EH (cell line): ENCODE data around the gene PLSCR2.
A peak's percentile ranks its signal among the peaks of the same experiment; 100 is the strongest.
"Not testable (repeated sequence)": the region's sequence is repeated elsewhere in the genome, so short reads cannot be mapped to it uniquely, and the experiment has no call there.

Experiments used
- DNase-seq: peaks from one replicate; pipeline ENCODE4 v3.0.0-alpha.2; 2015; ENCODE audit warnings: low read depth

The PLSCR2 gene

GRCh38 chr3:146485297-146485696 lies 15.9 kb upstream of the PLSCR2 start:
- DNase-seq = no peak

DNA sequence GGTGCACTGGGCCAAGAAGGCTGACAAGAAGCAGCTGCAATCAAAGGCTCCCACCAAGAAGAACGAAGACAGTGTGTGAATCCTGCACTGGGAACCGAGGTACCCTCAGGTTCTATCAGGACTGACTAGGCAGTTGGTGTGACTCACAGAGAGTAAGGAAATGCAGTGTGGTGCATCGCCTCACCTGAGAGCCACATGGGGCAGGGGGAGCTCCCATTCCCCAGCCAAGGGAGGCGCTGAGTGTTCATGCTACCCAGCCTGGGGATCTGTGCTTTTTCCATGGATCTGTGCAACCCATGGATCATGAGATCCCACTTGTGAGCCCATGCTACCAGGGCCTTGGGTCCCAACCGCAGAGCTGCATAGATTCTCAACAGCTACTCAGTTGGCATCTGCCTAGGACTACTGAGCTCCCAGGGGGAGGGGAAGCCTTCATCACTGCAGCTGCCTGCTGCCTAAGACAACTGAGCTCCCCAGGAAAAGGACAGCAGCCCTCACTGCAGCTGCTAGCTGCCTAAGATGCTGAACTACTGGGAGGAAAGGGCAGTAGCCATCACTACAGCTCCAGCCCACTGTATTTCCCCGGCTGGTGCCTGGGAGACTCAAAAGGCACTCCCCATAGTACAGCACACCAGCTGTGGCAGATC lies 6.9 kb upstream of the PLSCR2 start:
- no peak for DNase-seq

- DNase-seq = not testable (repeated sequence)
Observed at GRCh38 chr3:146474976-146475375, 5.6 kb upstream of the PLSCR2 start.

GRCh38 chr3:146473726-146474125 lies 4.4 kb upstream of the PLSCR2 start:
- DNase-seq = no peak

DNA sequence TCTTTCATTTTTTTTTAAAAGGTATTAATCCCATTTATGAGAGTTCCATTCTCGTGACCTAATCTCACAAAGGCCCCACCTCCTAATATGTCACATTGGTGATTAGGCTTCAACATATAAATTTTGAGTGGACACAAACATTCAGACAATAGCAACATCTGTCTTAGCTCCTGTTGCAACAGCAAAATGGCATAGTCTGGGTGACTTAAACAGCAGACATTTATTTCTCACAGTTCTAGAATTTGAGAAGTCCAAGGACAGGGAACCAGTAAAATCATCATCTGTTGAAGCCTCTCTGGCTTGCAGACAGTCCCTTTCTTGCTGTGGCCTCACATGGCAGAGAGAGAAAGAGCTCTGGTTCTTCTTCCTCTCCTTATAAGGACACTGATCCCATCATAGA lies 3.2 kb upstream of the PLSCR2 start:
- DNase-seq = no peak

GRCh38 chr3:146471012-146471411 lies 1.7 kb upstream of the PLSCR2 start:
- no peak for DNase-seq

DNA sequence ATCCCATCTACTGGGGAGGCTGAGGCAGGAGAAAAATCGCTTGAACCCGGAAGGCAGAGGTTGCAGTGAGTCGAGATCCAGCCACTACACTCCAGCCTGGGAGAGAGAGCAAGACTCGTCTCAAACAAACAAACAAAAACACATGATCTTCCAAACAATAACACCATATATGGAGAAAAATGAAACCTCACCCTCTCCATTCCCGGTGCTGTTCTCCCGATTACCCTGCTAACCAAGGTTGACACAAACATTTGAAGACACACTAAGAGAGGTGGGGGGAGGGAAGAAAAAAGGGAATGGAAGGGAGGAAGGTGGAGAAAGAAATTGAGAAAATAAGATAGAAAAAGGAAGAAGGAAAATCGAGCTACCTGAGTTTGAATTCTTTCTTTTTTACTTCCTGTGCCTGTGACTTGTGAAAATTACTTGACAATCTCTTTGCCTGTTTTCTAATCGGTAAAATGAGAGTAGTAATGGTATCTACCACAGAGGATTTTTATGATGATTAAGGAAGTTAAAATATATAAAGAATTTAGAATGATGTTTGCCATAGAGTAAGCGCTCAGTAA lies 1.1 kb upstream of the PLSCR2 start:
- no peak for DNase-seq

- peak; percentile 42 for DNase-seq
Observed at GRCh38 chr3:146468671-146469149, 651 bp downstream of the PLSCR2 start.

GRCh38 chr3:146468234-146468633 lies 1.1 kb downstream of the PLSCR2 start:
- peak; percentile 52 for DNase-seq

DNA sequence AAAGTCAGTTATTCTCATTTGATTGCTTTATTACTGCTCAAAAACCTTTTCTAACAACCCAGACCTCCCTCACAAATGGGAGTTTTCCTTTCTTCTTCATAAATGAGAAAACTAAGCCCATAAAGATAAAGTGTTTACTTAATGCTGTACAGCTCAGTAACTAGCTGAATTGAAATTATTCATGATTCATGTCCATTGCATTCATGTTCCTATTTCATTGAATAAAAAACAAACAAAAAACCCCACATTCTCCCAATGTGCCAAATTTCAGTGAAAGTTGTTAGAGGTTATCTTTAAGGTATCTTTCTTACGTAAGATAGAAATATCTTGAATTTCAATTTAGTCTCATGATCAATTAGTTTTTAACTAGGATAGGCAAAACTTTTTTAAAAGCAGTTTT lies 2.8 kb downstream of the PLSCR2 start:
- peak; percentile 54 for DNase-seq

GRCh38 chr3:146465693-146466465 lies 3.5 kb downstream of the PLSCR2 start:
- peak; percentile 12 for DNase-seq

- no peak for DNase-seq
Observed at GRCh38 chr3:146464783-146465182, 4.6 kb downstream of the PLSCR2 start.

GRCh38 chr3:146464005-146464595 lies 5.3 kb downstream of the PLSCR2 start:
- DNase-seq = peak; percentile 47

- peak; percentile 16 for DNase-seq
Observed at GRCh38 chr3:146454796-146455195, 14.6 kb downstream of the PLSCR2 start.

DNA sequence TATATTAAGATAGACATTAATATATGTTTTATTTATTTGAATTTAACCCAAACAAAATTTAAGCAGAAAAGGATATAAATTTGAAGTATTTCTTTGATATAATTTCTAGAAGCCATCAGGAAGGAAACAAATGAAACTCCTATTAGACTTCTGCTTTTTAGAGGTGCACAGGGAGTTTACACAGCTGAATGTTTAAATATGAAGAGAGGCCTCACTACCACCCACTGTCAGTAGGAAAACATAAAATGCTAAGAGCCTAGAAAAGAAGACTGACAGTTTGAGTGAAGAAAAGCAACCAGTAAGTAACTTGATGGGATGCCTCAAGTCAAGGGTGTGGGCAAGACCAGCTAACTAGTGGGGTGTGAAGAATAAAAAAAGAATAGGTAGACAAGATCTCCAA lies 19.7 kb downstream of the PLSCR2 start:
- DNase-seq = no peak

GRCh38 chr3:146449076-146449475 lies 20.3 kb downstream of the PLSCR2 start:
- DNase-seq = no peak

GRCh38 chr3:146446026-146446425 lies 23.3 kb downstream of the PLSCR2 start:
- no peak for DNase-seq

DNA sequence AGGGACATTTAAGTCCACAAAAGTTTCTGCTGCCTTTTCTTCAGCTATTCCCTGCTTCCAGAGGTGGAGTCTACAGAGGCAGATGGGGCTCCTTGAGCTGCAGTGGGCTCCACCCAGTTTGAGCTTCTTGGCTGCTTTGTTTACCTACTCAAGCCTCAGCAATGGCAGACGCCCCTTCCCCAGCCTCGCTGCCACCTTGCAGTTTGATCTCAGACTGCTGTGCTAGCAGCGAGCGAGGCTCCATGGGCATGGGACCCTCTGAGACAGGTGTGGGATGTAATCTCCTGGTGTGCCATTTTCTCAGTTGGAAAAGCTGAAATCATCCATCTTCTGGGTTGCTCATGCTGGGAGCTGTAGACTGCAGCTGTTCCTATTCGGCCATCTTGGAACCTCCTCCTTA lies 29.1 kb downstream of the PLSCR2 start:
- not testable (repeated sequence) for DNase-seq

GRCh38 chr3:146432066-146432465 lies 37.3 kb downstream of the PLSCR2 start:
- DNase-seq = no peak

DNA sequence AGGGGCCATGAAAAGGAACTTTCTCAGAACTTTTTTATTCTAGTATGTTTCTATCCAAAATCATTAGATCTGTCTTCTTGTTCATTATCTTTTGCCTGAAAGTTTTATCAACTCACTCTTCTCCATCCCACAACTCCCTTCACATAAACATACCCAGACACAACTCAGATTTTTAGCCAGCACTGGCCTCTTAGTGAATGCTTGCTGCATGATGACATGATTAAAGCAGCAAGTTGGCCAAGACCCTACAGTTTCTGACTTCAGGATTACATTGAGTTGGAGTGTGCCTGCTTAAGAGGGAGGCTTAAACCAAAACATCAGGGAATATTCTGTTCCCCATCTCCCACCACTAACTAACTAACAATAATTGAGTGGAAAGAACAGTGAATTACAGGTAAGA lies 38.1 kb downstream of the PLSCR2 start:
- no peak for DNase-seq

DNA sequence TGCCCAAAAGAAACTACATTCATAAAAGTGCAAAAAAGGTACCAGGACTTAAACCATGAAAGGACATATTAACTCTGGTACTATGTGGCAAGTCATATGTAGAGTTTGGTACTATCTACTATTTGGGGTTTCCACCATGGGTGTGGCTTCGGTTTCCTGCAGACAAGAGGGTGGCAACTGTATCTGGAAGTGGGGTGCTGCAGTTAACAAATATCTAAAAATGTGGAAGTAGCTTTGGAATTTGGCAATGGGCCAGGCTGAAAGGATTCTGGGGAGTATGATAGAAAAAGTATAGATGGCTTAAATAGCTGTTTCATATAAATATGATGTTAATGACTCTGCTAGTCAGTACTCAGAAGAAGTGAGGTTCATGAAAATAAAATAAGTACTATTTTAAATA lies 44.0 kb downstream of the PLSCR2 start:
- DNase-seq = no peak

DNA sequence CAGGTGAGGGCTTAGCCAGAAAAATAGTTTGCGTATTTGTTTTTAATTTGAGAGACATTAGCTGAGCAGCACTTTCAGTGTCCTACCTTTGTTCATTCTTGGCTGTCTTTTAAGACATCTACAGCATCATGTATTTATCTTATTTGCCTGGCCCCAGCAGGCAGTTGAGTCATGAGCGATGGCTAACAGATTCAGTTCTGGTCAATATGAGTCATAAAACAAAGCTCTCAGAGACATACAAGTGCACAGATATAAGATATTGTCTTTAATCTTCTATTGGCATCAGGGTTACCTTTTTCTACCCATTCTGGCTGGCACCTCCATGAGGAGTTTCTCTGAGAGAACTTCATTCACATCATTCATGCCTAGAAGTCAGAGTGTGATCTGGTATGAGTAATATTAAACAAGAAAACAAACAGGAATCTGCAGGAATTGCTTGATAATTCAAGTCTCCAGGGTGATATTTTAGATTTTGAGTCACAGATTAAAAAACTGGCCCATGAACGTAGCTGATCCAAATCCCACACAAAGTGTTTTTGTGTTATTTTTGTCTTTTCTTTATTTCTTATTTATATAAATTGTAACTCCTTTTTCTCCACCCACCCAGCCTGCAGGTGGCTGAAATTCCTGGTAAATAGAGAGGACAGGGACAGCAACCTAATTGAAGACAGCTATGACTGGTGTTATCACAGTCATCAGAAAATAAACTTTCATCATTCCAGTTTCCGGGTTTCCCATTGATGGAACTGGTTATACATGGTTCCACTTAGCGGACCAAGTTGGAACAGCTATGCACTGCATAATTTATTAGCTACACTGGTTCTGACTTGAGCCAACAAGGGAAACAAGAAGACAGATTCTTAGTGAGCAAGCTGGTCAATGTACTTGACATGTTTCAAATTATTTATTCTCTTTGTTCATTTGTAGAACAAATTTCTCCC lies 47.3 kb downstream of the PLSCR2 start:
- peak; percentile 39 for DNase-seq
